GM18951 (cell line): ENCODE data around the gene PLD4.

Source experiments
- POLR2A ChIP-seq: IDR thresholded peaks from 4 replicates; pipeline ENCODE4 v1.6.1; 2011; ENCODE audit warnings: mild to moderate bottlenecking; ENCODE audit not compliant: insufficient read length, insufficient read depth; ENCODE audit errors: extremely low read depth
- in situ Hi-C: fragments of 300-500 bp; cut with MboI; formaldehyde crosslinking; loops from one replicate; pipeline ENCODE4 v1.12.0; 2022; ENCODE audit warnings: low sequenced_read_pairs, mixed read lengths, inconsistent platforms; ENCODE audit not compliant: unreplicated experiment

Gene PLD4

GRCh38 chr14:104975481-104976197 lies 51.0 kb downstream of the PLD4 start:
- in situ Hi-C loops, result no loop called here
- TF ChIP-seq POLR2A, result no peak

DNA sequence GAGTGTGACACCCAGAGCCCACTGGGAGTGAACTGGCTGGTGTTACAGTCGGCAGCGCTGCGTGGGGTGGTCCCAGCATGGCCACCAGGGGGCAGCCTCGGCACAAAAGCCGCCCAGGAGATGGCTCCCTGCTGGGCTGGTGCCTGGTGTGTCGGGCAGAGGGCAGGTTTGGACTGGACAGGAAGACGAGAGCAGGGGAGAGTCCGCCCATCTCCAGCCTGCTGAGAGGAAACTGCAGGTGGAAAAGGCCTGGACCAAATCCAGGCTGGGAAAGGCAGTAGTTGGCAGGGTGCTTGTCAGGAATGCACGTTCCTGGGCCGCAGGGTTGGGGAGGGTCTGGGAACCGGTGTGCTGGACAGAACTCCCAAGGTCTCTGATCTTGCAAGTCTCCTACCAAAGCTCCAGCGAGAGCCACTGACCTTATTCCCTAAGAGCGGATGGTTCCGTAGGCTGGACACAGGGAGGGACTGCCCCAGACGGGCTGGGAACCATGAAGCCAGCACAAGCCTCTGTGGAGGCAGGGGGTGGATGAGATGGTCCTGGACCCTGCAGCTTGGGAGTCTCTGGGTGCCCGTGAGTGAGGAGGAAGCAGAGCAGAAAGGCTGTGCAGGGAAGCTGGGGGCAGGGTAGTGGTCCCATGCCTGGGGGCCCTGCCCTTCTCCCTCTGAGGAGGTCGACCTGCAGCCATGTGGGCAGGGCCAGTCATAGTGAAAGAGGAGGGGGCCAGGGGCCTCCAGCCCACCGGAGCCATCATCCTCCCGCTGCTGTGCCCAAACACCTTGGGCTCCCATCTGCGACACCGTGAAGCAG lies 51.7 kb downstream of the PLD4 start:
- TF ChIP-seq POLR2A, result no peak
- in situ Hi-C loops, result no loop called here

- no peak for TF ChIP-seq POLR2A
- in situ Hi-C loops, result no loop called here
Measured at GRCh38 chr14:104977008-104977680, 52.5 kb downstream of the PLD4 start.

DNA sequence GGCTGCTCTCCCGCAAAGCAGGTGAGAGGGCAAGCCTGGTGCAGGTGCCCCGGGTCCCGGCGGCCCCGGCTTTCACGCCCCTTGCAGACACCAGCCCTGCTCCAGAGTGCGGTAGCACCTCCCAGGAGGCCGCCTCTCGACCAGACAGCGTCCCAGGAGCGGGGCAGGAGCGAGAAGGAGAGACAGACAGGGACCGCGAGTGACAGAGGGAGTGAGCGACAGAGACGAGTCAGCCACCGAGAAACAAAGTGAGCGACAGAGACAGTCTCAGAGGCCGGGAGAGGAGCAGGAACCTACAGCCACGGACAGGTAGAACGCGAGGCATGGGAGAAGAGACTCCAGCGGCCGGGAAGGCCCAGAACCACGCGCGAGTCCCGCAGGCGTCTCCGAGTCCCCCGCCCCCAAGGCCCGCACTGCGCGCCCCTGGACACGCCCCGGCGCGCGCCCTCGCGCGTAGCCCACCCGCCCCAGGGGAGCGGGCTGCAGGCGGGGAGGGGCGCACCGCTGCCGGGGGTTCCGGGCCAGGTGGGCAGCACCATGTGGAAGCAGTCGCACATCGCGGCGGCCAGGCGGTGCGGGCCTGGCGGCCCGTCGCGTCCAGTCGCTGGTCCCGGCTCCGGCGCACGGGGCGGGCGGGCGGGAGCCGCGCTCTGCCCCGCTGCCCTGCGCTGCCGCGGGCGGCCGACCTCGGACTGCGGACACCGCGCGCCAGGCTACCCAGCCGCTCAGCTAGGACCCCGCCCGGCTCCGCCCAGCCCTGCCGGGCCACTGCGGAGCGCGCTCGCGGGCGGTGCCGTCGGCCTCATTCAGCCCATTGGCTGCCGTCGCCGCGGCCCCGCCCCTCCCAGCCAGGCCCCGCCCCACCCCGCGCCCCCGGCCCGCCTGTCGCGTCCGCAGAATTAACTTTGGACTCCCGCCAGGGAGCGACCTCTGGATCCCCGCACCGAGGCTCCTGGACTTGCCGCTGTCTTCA lies 53.3 kb downstream of the PLD4 start, which contains the start of gene AHNAK2:
AHNAK2 (minus strand) TSS at position 694 of the 973 bp plus-strand sequence; CDS start at position 557, 137 bp downstream.
- TF ChIP-seq POLR2A, result no peak
- in situ Hi-C loops, result no loop called here

GRCh38 chr14:104978746-104979691 lies 54.3 kb downstream of the PLD4 start:
- in situ Hi-C loops, result no loop called here
- TF ChIP-seq POLR2A, result no peak

GRCh38 chr14:104979758-104980610 lies 55.3 kb downstream of the PLD4 start:
- in situ Hi-C loops, result no loop called here
- TF ChIP-seq POLR2A, result no peak

DNA sequence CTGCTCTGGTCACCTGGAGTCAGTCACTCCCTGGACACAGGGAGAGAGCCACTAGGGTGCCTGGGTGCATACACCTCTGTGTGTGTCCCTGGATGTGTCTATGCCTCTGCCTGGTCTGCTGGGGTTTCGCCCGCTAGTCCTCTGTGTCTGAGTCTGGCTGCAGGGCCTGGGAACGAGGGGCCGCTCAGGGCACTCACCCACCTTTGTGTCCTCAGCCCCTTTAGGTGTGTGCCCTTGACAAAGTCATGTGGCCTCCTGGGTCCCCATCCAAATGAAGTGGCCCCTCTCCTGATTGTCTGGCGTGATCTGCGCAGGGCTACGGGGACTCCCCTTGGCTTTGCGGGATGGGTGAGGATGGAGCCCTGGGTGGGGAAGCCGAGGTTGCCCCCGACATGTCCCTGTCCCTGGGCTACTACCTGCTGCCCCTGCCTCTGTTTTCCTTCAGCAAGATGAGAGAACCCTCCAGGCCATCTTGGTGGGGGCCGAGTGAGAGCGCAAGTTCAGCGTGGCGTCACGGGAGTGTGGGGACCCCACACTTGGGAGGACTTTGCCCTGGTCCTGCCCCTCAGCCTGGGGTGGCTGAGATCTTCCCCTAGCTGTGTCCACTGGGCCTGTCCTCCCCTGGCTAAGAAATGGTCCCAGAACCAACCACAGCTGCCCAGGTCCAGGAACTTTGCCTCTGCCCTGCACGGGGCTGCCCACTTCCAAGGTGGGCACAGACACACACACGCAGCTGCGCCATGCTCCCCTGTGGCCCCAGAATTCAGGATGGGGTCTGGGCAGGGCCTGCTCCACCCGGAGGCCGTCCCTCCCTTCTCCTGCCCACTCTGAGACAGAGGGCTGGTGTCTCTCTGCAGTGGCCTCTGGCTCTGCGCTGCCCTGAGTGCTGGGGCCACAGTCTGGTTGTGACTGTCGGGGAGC lies 56.2 kb downstream of the PLD4 start:
- no peak for TF ChIP-seq POLR2A
- in situ Hi-C loops, result no loop called here

GRCh38 chr14:104981699-104982541 lies 57.2 kb downstream of the PLD4 start:
- TF ChIP-seq POLR2A, result no peak

More at GRCh38 chr14:104981699-104982541, 57.2 kb downstream of the PLD4 start:
- in situ Hi-C loops, result no loop called here
